HepG2 (cell line): ENCODE measurements around the gene SPRED3. TPM values are rescaled to one million over a fixed set of nuclear protein-coding genes. Genes with fewer than 3 reads are reported as not detected.

ENCODE experiments used
- ATAC-seq: fragments of 200-7000 bp; cut with Tn5 transposase; 3 replicates; pipeline ENCODE4 v1.9.1; 2020; ENCODE audit warnings: mild to moderate bottlenecking, moderate library complexity
- BruUV-seq: library from RNA; stranded (reverse); fragments of 400-500 nt; replicated peaks from 2 replicates; lab custom pipeline; 2021; lab: Mats Ljungman, UMichigan
- CTCF ChIA-PET: fragments of 300-600 bp; formaldehyde crosslinking; extraction: SDS; loops from one replicate; lab custom pipeline; 2021; ENCODE audit warnings: low total read pairs, inconsistent platforms, low intra/inter-chr PET ratio; lab: Yijun Ruan, JAX
- POLR2A ChIA-PET: fragments of 350-600 bp; sonication (Branson Sonifier 250); formaldehyde crosslinking; loops from one replicate; lab custom pipeline; 2020; ENCODE audit warnings: antibody characterized with exemption, inconsistent platforms; lab: Yijun Ruan, JAX
- DNase-seq: peaks from one replicate; pipeline ENCODE4 v3.0.0-alpha.2; 2015; ENCODE audit warnings: low spot score
- FAIRE-seq: peaks from 3 replicates; lab custom pipeline; 2011; peaks lifted over from hg19 to GRCh38; lab: Jason Lieb, UNC
- H2AFZ ChIP-seq: one replicate; pipeline ENCODE4 v1.6.1; 2011; ENCODE audit warnings: low read length, inconsistent platforms
- H3K27ac ChIP-seq: fragments of 300-600 bp; 3 replicates; pipeline ENCODE4 v1.8.0; 2011; ENCODE audit warnings: mixed run types, mild to moderate bottlenecking, mixed read lengths, low read length, inconsistent platforms; ENCODE audit not compliant: insufficient read depth; ENCODE audit errors: extremely low read length
- H3K27me3 ChIP-seq, 2 experiments: fragments of 200-600 bp in 1 of 2; 2 replicates in 1 of 2; 3 replicates in 1 of 2; pipeline versions ENCODE4 v1.6.0 to v1.8.0; 2011; ENCODE audit warnings: low read length in 2 of 2, mild to moderate bottlenecking in 2 of 2, moderate library complexity in 2 of 2, inconsistent platforms in 1 of 2; ENCODE audit not compliant: insufficient read depth in 2 of 2, control insufficient read depth in 1 of 2
- H3K36me3 ChIP-seq, 2 experiments: fragments of 200-600 bp in 1 of 2; replicated peaks in 1 of 2; 2 replicates in 1 of 2; 3 replicates in 1 of 2; pipeline versions ENCODE4 v1.5.1 to v1.8.0; 2011; ENCODE audit warnings: low read length in 2 of 2, inconsistent platforms in 1 of 2; ENCODE audit not compliant: insufficient read depth in 2 of 2, control insufficient read depth in 1 of 2
- H3K4me1 ChIP-seq: 2 replicates; pipeline ENCODE4 v1.5.1; 2012; ENCODE audit warnings: low read length, inconsistent platforms; ENCODE audit not compliant: insufficient read depth
- H3K4me2 ChIP-seq: 2 replicates; pipeline ENCODE4 v1.6.0; 2011; ENCODE audit warnings: low read depth, low read length, inconsistent platforms
- H3K4me3 ChIP-seq, 3 experiments: fragments of 200-600 bp in 1 of 3; sonication (generic), shearing (Covaris generic) in 1 of 3; replicated peaks in 1 of 3; 2 replicates each; pipeline ENCODE4 v1.5.1; 2011 to 2016; ENCODE audit warnings: low read length in 3 of 3, inconsistent platforms in 2 of 3, low read depth in 2 of 3, mild to moderate bottlenecking in 2 of 3, control low read depth in 1 of 3, mixed read lengths in 1 of 3; ENCODE audit not compliant: insufficient read depth in 1 of 3
- H3K79me2 ChIP-seq: one replicate; pipeline ENCODE4 v1.6.1; 2011; ENCODE audit warnings: low read length, inconsistent platforms; ENCODE audit not compliant: insufficient read depth
- H3K9ac ChIP-seq: 2 replicates; pipeline ENCODE4 v1.6.0; 2011; ENCODE audit warnings: mild to moderate bottlenecking, low read depth, low read length, inconsistent platforms; ENCODE audit not compliant: insufficient read depth
- H3K9me3 ChIP-seq: 2 replicates; pipeline ENCODE4 v1.5.1; 2012; ENCODE audit warnings: mild to moderate bottlenecking, low read length
- H4K20me1 ChIP-seq: 2 replicates; pipeline ENCODE4 v1.6.0; 2011; ENCODE audit warnings: inconsistent platforms, mild to moderate bottlenecking, low read length, moderate library complexity; ENCODE audit not compliant: insufficient read depth
- EED ChIP-seq: sonication (generic); formaldehyde crosslinking; IDR thresholded peaks from 2 replicates; pipeline ENCODE4 v1.5.0; 2020; ENCODE audit warnings: mild to moderate bottlenecking, missing genetic modification reagents
- HMGXB3 ChIP-seq: sonication (generic); formaldehyde crosslinking; IDR thresholded peaks from 2 replicates; pipeline ENCODE4 v1.4.0; 2020; ENCODE audit warnings: missing genetic modification reagents, borderline replicate concordance
- MLLT10 ChIP-seq: sonication (generic); formaldehyde crosslinking; IDR thresholded peaks from 2 replicates; pipeline ENCODE4 v1.4.0; 2020; ENCODE audit warnings: missing genetic modification reagents
- ZBTB7A ChIP-seq: sonication (generic); formaldehyde crosslinking; IDR thresholded peaks from 2 replicates; pipeline ENCODE4 v1.8.0; 2022; ENCODE audit warnings: mild to moderate bottlenecking, missing genetic modification reagents
- ZNF687 ChIP-seq: sonication (generic); formaldehyde crosslinking; IDR thresholded peaks from 2 replicates; pipeline ENCODE4 v1.5.1; 2020; ENCODE audit warnings: mild to moderate bottlenecking, missing genetic modification reagents, moderate library complexity
- WGBS: methylation state at CpG from one replicate; pipeline ENCODE4 v1.1.6; 2017; ENCODE audit warnings: low lambda C conversion rate; 5-methylcytosine and 5-hydroxymethylcytosine counted together
- in situ Hi-C: cut with HindIII; loops from 2 replicates; pipeline ENCODE4 v1.10.0; 2017; ENCODE audit warnings: low pct_unique_long_range_greater_than_20kb; ENCODE audit not compliant: extremely low pct_ligation_motif_present
- intact Hi-C: fragments of 100-400 bp; cut with micrococcal nuclease; formaldehyde crosslinking; loops from one replicate; pipeline ENCODE4 v1.10.0; 2022; ENCODE audit not compliant: unreplicated experiment
- polyA plus RNA-seq, 8 experiments: library from polyadenylated mRNA; depleted of rRNA in 3 of 8; stranded (reverse) in 7 of 8; unstranded in 1 of 8; fragments of >200 nt; fragmentation: Illumina TruSeq in 4 of 8; extraction: Trizol in 4 of 8; gene quantifications; 2 replicates each; pipeline versions ENCODE4 v1.2.1 to v1.2.3, GENCODE V29; 2011 to 2016; ENCODE audit warnings: low read depth in 4 of 8, missing spikeins in 1 of 8, mixed read lengths in 1 of 8; ENCODE audit not compliant: insufficient read depth in 1 of 8
- total RNA-seq, 5 experiments: library from RNA; depleted of rRNA; stranded (reverse); fragments of >200 nt; fragmentation: Illumina TruSeq; extraction: Trizol; gene quantifications; 2 replicates each; pipeline ENCODE4 v1.2.3, GENCODE V29; 2016; ENCODE audit warnings: low read depth in 1 of 5
- TF ChIP-seq, protein P1 (sequence below): sonication (generic); formaldehyde crosslinking; IDR thresholded peaks from 2 replicates; pipeline ENCODE4 v1.5.0; 2020; ENCODE audit warnings: missing genetic modification reagents
- TF ChIP-seq, protein P2 (sequence below): sonication (generic); formaldehyde crosslinking; IDR thresholded peaks from 2 replicates; pipeline ENCODE4 v1.4.0; 2020; ENCODE audit warnings: mild to moderate bottlenecking, low read depth, missing genetic modification reagents

SPRED3 gene
- total and polyA plus RNA-seq, 2 of the 13 experiments (the other 11 are each of a cell fraction or from before 2014, with no cell fraction given): 0.15 to 0.17 TPM

DNA sequence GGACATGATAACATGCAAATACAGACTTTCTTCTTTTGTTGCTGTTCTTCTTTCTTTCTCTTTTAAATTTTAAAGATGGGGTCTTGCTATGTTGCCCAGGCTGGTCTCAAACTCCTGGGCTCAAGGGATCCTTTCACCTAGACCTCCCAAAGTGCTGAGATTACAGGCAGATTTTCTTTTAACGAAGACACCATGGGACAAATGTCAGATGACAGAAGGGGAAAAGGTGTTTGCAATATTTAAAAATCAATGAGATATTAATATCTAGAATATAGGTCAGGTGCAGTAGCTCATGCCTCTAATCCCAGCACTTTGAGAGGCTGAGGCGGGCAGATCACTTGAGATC, 41.3 kb downstream of the SPRED3 start:
- intact Hi-C loops (no loop called here), in situ Hi-C loops (no loop called here)
- H3K27me3 ChIP-seq: peaks cover 0 to 6% of the 10 kb centered on the region in 2 experiments; a peak in 1 of 5 replicates
- WGBS: 6% methylated on average over 2 of the region's 2 CpGs
- POLR2A ChIA-PET: interaction anchor here (0.6 kb wide), 1 partner anchor 375 kb away, joined by 3 read pairs; no protein-coding TSS in a partner anchor
- DNase-seq (no peak), FAIRE-seq (no peak), ATAC-seq (no peak)
- H3K4me1 ChIP-seq: no peaks in the 10 kb centered on the region
- H4K20me1 ChIP-seq: no peaks in the 10 kb centered on the region
- no peak for TF ChIP-seq ZNF687
- no peaks in the 10 kb centered on the region for H3K9me3 ChIP-seq
- no peaks in the 10 kb centered on the region for H3K79me2 ChIP-seq
- no peak overlapping the region for H3K4me2 ChIP-seq
- H2AFZ ChIP-seq: no peak overlapping the region
- CTCF ChIA-PET: no interaction called here
- no peak overlapping the region for H3K4me3 ChIP-seq
- no peak overlapping the region for H3K27ac ChIP-seq
- no peak overlapping the region for H3K9ac ChIP-seq
- H3K36me3 ChIP-seq: no peaks in the 10 kb centered on the region
- BruUV-seq: no TSS peak

GRCh38 chr19:38430931-38431330, 42.4 kb downstream of the SPRED3 start:
- no peaks in the 10 kb centered on the region for H4K20me1 ChIP-seq
- H3K27me3 ChIP-seq: peaks cover 0 to 6% of the 10 kb centered on the region in 2 experiments; a peak in 2 of 5 replicates
- no peak overlapping the region for H3K27ac ChIP-seq
- H3K4me1 ChIP-seq: no peaks in the 10 kb centered on the region
- BruUV-seq: no TSS peak
- no peak overlapping the region for H2AFZ ChIP-seq
- no peak overlapping the region for H3K4me3 ChIP-seq
- in situ Hi-C loops: no loop called here
- no peak overlapping the region for H3K9ac ChIP-seq
- no peak for ATAC-seq
- no peak for DNase-seq
- CTCF ChIA-PET: no interaction called here
- FAIRE-seq: no peak
- H3K9me3 ChIP-seq: no peaks in the 10 kb centered on the region
- H3K36me3 ChIP-seq: no peaks in the 10 kb centered on the region
- POLR2A ChIA-PET: no interaction called here
- H3K4me2 ChIP-seq: no peak overlapping the region
- intact Hi-C loops: no loop called here
- WGBS: 54% methylated on average over 7 of the region's 7 CpGs
- no peaks in the 10 kb centered on the region for H3K79me2 ChIP-seq
- TF ChIP-seq, protein P1, sequence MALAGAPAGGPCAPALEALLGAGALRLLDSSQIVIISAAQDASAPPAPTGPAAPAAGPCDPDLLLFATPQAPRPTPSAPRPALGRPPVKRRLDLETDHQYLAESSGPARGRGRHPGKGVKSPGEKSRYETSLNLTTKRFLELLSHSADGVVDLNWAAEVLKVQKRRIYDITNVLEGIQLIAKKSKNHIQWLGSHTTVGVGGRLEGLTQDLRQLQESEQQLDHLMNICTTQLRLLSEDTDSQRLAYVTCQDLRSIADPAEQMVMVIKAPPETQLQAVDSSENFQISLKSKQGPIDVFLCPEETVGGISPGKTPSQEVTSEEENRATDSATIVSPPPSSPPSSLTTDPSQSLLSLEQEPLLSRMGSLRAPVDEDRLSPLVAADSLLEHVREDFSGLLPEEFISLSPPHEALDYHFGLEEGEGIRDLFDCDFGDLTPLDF: no peak
- TF ChIP-seq, protein P2, sequence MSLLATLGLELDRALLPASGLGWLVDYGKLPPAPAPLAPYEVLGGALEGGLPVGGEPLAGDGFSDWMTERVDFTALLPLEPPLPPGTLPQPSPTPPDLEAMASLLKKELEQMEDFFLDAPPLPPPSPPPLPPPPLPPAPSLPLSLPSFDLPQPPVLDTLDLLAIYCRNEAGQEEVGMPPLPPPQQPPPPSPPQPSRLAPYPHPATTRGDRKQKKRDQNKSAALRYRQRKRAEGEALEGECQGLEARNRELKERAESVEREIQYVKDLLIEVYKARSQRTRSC: no peak
- TF ChIP-seq HMGXB3 (CRISPR knock-in tag) (no peak), EED (no peak), MLLT10 (CRISPR knock-in tag) (no peak), ZBTB7A (CRISPR knock-in tag) (no peak)
